IPS-15b (cell line): Measurements from ENCODE around the gene ERBB4.
"Not testable (repeated sequence)": the region's sequence is repeated elsewhere in the genome, so short reads cannot be mapped to it uniquely, and the experiment has no call there.

Experiments used
- H3K27me3 ChIP-seq: one replicate; pipeline ENCODE4 v1.6.1; 2013; ENCODE audit warnings: low read length; ENCODE audit not compliant: control insufficient read depth, insufficient read depth
- H3K36me3 ChIP-seq: one replicate; pipeline ENCODE4 v1.6.1; 2013; ENCODE audit warnings: low read length; ENCODE audit not compliant: control insufficient read depth, insufficient read depth
- H3K4me1 ChIP-seq: one replicate; pipeline ENCODE4 v1.6.1; 2013; ENCODE audit warnings: mild to moderate bottlenecking, low read length; ENCODE audit not compliant: control insufficient read depth, insufficient read depth
- H3K4me3 ChIP-seq: one replicate; pipeline ENCODE4 v1.5.1; 2013; ENCODE audit warnings: low read depth, low read length
- H3K9ac ChIP-seq: one replicate; pipeline ENCODE4 v1.6.1; 2013; ENCODE audit warnings: low read depth, mild to moderate bottlenecking, low read length
- H3K9me3 ChIP-seq: one replicate; pipeline ENCODE4 v1.6.1; 2013; ENCODE audit warnings: mild to moderate bottlenecking, low read length; ENCODE audit not compliant: control insufficient read depth, insufficient read depth

ERBB4 gene

DNA sequence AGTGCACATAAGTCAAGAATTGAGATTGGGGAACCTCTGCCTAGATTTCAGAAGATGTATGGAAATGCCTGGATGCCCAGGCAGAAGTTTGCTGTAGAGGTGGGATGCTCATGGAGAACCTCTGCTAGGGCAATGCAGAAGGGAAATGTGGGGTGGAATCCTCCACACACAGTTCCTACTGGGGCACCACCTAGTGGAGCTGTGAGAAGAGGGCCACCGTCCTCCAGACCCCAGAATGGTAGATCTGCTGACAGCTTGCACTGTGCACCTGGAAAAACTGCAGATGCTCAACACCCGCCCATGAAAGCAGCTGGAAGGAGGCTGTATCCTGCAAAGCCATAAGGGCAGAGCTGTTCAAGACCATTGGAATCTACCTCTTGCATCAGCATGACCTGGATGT lies 71.1 kb downstream of the ERBB4 start:
- not testable (repeated sequence) for H3K4me1 ChIP-seq, H3K27me3 ChIP-seq, H3K36me3 ChIP-seq, H3K4me3 ChIP-seq, H3K9ac ChIP-seq, H3K9me3 ChIP-seq

DNA sequence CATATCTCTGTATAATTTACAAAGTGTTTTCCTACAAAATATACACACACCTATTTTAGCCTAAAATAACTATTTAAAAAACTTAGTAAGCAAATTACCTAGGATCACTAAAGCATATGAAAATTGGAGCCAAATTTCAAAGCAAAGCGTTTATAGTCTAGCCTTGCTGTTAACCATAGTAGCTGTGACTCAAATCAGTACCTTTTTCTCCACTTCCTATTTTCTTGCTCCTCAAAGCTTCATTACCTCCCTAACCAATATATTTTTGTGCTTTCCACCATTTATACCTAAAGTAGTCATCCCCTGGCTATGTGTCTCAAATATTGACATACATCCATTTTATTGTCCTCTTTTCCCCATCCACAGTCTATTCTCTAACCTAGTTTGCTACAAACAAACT lies 73.1 kb downstream of the ERBB4 start:
- Histone ChIP-seq H3K36me3 (no peaks in the 10 kb centered on the region), H3K27me3 (no peaks in the 10 kb centered on the region), H3K4me1 (no peaks in the 10 kb centered on the region), H3K4me3 (no peak overlapping the region), H3K9me3 (no peaks in the 10 kb centered on the region), H3K9ac (no peak overlapping the region)

DNA sequence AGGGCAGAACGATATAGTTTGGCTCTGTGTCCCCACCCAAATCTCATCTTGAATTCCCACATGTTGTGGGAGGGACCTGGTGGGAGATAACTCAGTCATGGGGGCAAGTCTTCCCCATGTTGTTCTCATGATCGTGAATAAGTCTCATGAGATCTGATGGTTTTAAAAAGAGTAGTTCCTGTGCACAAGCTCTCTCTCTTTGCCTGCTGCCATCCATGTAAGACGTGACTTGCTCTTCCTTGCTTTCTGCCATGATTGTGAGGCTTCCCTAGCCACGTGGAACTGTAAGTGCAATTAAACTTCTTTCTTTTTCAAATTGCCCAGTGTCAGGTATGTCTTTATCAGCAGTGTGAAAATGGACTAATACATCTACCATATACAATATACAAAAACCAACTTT lies 76.9 kb downstream of the ERBB4 start:
- H3K9ac ChIP-seq, H3K36me3 ChIP-seq, H3K4me3 ChIP-seq, H3K4me1 ChIP-seq, H3K27me3 ChIP-seq, H3K9me3 ChIP-seq: not testable (repeated sequence)

DNA sequence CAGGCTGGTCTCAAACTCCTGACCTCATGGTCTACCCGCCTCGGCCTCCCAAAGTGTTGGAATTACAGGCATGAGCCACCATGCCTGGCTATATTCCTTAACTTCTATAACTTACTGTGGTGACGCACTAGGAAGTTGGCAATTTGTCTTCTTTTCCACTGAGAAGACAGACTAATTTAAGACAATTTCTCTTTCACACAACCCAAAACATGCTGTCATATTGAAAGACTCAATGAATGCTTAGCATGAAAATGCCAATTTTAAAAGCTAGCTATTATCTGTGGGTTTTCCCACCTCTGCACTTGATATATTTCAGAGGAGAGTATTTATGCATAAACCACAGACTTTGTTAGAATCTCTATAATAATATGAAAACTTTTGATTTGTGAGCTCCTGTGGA lies 84.5 kb downstream of the ERBB4 start:
- Histone ChIP-seq H3K4me1 (no peaks in the 10 kb centered on the region), H3K4me3 (no peak overlapping the region), H3K36me3 (no peaks in the 10 kb centered on the region), H3K9ac (no peak overlapping the region), H3K27me3 (no peaks in the 10 kb centered on the region), H3K9me3 (no peaks in the 10 kb centered on the region)

GRCh38 chr2:212451786-212452231 lies 86.8 kb downstream of the ERBB4 start:
- Histone ChIP-seq H3K27me3 (no peaks in the 10 kb centered on the region), H3K4me1 (no peaks in the 10 kb centered on the region), H3K36me3 (no peaks in the 10 kb centered on the region), H3K9ac (no peak overlapping the region), H3K4me3 (no peak overlapping the region), H3K9me3 (no peaks in the 10 kb centered on the region)

DNA sequence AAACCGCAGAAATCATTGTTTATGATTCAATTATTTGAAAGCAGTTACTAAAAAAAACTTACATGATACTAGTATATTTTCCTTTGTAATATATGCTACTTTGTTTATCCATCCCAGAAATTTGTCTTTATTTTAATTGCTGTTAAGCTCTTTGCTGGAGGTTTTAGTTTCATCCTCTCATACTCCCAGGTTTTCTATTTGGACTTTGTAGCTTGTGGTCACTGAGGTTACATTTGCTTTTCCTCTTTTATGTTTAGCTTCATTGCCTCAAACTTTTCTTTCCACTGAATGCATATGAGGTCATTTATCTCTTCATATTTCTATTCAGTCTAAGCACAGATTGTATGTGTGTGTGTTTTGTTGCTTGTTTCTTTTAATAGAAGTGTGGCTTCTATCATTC lies 89.9 kb downstream of the ERBB4 start:
- H3K4me1 ChIP-seq: no peaks in the 10 kb centered on the region
- H3K27me3 ChIP-seq: no peaks in the 10 kb centered on the region
- no peaks in the 10 kb centered on the region for H3K36me3 ChIP-seq
- H3K9ac ChIP-seq: no peak overlapping the region
- no peak overlapping the region for H3K4me3 ChIP-seq
- H3K9me3 ChIP-seq: no peaks in the 10 kb centered on the region

- no peak overlapping the region for H3K9ac ChIP-seq
- no peaks in the 10 kb centered on the region for H3K36me3 ChIP-seq
- H3K9me3 ChIP-seq: no peaks in the 10 kb centered on the region
- H3K4me3 ChIP-seq: no peak overlapping the region
- H3K27me3 ChIP-seq: no peaks in the 10 kb centered on the region
- no peaks in the 10 kb centered on the region for H3K4me1 ChIP-seq
These were observed 96.8 kb downstream of the ERBB4 start for GRCh38 chr2:212441821-212442220.

DNA sequence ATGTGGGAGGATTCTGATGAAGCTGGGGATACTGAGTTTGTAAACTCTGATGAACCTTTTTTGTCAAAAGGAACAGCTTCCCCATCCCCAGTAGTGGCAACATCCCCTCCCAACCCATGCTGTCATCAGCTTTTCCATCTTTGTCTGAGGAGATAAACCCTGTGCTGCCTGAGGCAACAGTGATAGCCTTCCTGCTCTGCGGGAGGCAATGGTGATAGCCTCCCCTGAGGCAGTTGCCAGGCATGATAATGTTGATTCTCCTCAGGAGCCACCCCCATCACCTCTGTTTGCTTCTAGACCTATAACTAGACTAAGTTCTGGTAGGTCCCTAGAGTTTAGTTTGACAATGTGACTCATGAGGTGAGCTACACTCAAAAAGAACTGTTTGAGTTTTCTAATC lies 97.5 kb downstream of the ERBB4 start:
- no peaks in the 10 kb centered on the region for H3K4me1 ChIP-seq
- no peaks in the 10 kb centered on the region for H3K27me3 ChIP-seq

GRCh38 chr2:212428681-212429478 lies 109.7 kb downstream of the ERBB4 start:
- Histone ChIP-seq H3K9ac (no peak overlapping the region), H3K4me3 (no peak overlapping the region), H3K36me3 (no peaks in the 10 kb centered on the region), H3K9me3 (no peaks in the 10 kb centered on the region), H3K27me3 (no peaks in the 10 kb centered on the region), H3K4me1 (peaks cover 28% of the 10 kb centered on the region)

More for the DNA sequence above, 97.5 kb downstream of the ERBB4 start:
- H3K9me3 ChIP-seq: no peaks in the 10 kb centered on the region
- no peak overlapping the region for H3K9ac ChIP-seq
- no peaks in the 10 kb centered on the region for H3K36me3 ChIP-seq
- H3K4me3 ChIP-seq: no peak overlapping the region

DNA sequence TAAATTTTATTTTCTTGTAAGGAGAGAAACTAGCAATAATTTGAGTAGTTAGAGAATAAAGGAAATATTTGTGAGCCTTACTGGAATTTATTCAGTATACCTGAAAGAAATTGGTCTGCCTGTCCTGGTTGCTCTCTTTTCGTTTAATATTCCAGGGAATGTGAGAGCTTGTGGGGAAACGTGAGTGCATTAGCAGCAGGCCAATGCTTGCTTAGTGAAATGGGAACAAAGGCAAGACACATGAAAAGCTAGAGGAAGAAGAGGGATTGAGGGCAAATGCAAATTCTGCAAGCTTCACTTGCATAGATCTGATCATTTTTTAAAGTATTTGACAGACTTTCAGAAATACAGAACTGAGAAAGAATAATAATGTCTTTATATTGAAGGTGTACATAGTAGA lies 111.0 kb downstream of the ERBB4 start:
- H3K27me3 ChIP-seq: no peaks in the 10 kb centered on the region
- H3K4me1 ChIP-seq: peaks cover 28% of the 10 kb centered on the region
- no peaks in the 10 kb centered on the region for H3K36me3 ChIP-seq
- H3K4me3 ChIP-seq: no peak overlapping the region
- no peaks in the 10 kb centered on the region for H3K9me3 ChIP-seq
- no peak overlapping the region for H3K9ac ChIP-seq

DNA sequence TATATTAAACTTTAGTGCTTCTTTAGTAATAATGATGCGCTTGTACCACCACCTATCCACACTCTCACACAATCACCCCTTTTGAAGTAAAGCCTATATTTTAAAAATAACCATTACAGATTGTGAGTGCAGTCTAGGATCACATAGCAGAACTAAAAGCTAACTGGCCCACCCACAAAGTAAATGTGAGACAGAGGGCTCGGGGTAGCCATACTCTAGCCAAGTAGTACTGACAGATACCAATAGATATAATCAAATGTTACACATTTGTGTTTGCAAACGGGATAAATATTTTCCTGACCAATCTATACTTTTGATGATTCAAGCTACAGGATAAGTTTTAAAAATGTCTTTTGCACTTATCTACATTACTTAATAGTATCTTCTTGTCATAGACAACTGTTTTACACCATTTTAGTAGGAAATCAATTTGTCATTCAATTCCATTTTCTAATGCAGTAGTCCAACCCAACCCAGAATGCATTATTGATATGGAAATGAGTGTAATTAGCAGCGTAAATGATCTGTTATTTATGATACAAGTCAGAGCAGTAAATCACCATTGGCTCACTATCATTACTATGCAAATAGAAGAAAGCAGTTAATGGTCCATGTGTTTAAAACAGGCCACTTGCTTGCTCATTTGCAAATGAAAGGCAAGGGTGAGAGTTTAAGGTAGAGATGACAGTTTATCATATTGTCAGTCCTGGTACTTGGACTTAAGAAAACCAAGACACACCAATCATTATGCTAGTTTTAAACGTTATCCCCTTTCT lies 111.8 kb downstream of the ERBB4 start:
- H3K4me3 ChIP-seq: no peak overlapping the region
- no peaks in the 10 kb centered on the region for H3K27me3 ChIP-seq

GRCh38 chr2:212424082-212424481 lies 114.5 kb downstream of the ERBB4 start:
- Histone ChIP-seq H3K4me1 (peaks cover 25% of the 10 kb centered on the region), H3K9me3 (no peaks in the 10 kb centered on the region), H3K4me3 (no peak overlapping the region), H3K9ac (no peak overlapping the region), H3K27me3 (no peaks in the 10 kb centered on the region), H3K36me3 (no peaks in the 10 kb centered on the region)

More for the DNA sequence above, 111.8 kb downstream of the ERBB4 start:
- Histone ChIP-seq H3K36me3 (no peaks in the 10 kb centered on the region), H3K9ac (no peak overlapping the region), H3K9me3 (no peaks in the 10 kb centered on the region), H3K4me1 (peaks cover 28% of the 10 kb centered on the region)
